Neural cell (in vitro differentiated cells): ENCODE results near the gene NAT9.

Experiments
- EP300 ChIP-seq: fragments of 450-650 bp; conservative IDR thresholded peaks from 2 replicates; pipeline ENCODE4 v1.6.1; 2014; ENCODE audit warnings: antibody characterized with exemption, mild to moderate bottlenecking, moderate library complexity; ENCODE audit not compliant: poor library complexity, severe bottlenecking
- RAD21 ChIP-seq: fragments of 450-650 bp; conservative IDR thresholded peaks from 2 replicates; pipeline ENCODE4 v1.6.1; 2014; ENCODE audit warnings: antibody characterized with exemption, mild to moderate bottlenecking, moderate library complexity
- REST ChIP-seq: IDR thresholded peaks from 2 replicates; pipeline ENCODE4 v1.6.1; 2012; ENCODE audit warnings: borderline replicate concordance

GRCh38 chr17:74771319-74771914 lies 4.7 kb downstream of the NAT9 start:
- TF ChIP-seq EP300 (no peak), REST (no peak), RAD21 (no peak)
